KOPT-K1 (cell line): ENCODE data around the gene SPON1.
"Not testable (repeated sequence)": the region's sequence is repeated elsewhere in the genome, so short reads cannot be mapped to it uniquely, and the experiment has no call there.

Source experiments
- H3K27ac ChIP-seq: fragments of 200-600 bp; sonication (generic); 2 replicates; pipeline ENCODE4 v1.5.1; 2016; ENCODE audit warnings: antibody characterized with exemption, mild to moderate bottlenecking, low read depth, low read length; ENCODE audit not compliant: poor library complexity, severe bottlenecking
- H3K36me3 ChIP-seq: fragments of 200-600 bp; sonication (generic); 2 replicates; pipeline ENCODE4 v1.5.1; 2017; ENCODE audit warnings: antibody characterized with exemption, mild to moderate bottlenecking, low read length, moderate library complexity; ENCODE audit not compliant: insufficient read depth
- H3K9me3 ChIP-seq: fragments of 200-600 bp; sonication (generic); 2 replicates; pipeline ENCODE4 v1.5.1; 2017; ENCODE audit warnings: antibody characterized with exemption, low read length, mild to moderate bottlenecking; ENCODE audit not compliant: insufficient read depth, poor library complexity, severe bottlenecking

The SPON1 gene

GRCh38 chr11:13984616-13985450, 22.3 kb downstream of the SPON1 start:
- H3K36me3 ChIP-seq = no peaks in the 10 kb centered on the region
- H3K9me3 ChIP-seq = no peaks in the 10 kb centered on the region
- no peak overlapping the region for H3K27ac ChIP-seq

DNA sequence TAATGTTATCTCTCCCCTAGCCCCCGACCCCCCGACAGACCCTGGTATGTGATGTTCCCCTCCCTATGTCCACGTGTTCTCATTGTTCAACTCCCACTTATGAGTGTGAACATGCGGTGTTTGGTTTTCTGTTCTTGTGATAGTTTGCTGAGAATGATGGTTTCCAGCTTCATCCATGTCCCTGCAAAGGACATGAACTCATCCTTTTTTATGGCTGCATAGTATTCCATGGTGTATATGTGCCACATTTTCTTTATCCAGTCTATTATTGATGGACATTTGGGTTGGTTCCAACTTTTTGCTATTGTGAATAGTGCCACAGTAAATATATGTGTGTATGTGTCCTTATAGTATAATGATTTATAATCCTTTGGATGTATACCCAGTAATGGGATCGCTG, 24.2 kb downstream of the SPON1 start:
- H3K36me3 ChIP-seq, H3K27ac ChIP-seq, H3K9me3 ChIP-seq: not testable (repeated sequence)

GRCh38 chr11:13992158-13992856, 29.8 kb downstream of the SPON1 start:
- not testable (repeated sequence) for H3K36me3 ChIP-seq, H3K27ac ChIP-seq, H3K9me3 ChIP-seq

DNA sequence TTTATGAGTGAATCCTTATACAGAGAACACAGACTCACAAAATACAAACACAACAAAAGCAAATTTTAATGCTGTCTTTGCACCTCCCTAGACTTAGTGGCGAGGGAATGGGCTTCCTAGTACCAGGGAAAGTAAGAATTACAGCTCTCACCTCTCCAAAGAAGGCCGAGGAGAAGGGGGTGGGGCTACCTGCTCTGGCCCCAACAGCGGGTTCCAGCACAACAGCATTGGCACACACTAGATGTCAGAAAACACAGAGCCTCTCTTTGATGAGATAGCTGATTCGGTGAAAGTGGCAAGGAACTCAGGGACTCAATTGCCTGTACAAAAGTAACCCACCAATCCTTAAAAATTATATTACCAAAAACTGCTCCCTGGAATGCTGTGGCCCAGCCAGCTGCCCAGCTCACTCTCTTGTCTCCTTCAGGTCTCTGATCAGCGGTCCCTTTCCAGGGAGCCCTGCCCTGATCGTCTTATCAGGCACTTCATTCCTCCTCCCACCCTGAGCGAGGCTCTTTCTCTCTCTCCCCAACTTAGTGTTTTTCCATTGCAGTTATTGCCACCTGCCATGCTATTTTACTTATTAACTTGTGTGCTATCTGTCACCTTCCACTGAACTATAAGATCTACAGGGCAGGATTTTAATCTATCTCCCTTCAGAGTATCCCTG, 30.7 kb downstream of the SPON1 start:
- Histone ChIP-seq H3K9me3 (no peaks in the 10 kb centered on the region), H3K27ac (no peak overlapping the region), H3K36me3 (no peaks in the 10 kb centered on the region)

DNA sequence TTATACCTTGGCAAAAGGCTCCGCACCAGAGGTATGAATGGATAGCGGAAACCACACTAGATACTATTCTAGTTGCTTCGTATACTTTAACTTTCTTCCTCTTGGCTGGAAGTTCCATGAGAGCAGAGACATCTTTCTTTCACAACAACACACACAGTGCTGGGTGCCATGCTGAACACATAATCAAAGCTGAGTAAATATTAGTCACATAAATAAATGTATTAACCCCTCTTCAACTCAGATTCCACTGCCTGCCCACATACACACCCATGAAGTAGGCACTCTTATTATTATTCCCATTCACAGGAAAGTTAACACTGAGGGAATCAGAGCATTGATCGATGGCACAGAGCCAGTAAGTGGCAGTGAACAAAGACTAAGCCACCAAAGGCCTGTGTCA, 35.4 kb downstream of the SPON1 start:
- no peak overlapping the region for H3K27ac ChIP-seq
- H3K9me3 ChIP-seq = no peaks in the 10 kb centered on the region
- H3K36me3 ChIP-seq = no peaks in the 10 kb centered on the region

DNA sequence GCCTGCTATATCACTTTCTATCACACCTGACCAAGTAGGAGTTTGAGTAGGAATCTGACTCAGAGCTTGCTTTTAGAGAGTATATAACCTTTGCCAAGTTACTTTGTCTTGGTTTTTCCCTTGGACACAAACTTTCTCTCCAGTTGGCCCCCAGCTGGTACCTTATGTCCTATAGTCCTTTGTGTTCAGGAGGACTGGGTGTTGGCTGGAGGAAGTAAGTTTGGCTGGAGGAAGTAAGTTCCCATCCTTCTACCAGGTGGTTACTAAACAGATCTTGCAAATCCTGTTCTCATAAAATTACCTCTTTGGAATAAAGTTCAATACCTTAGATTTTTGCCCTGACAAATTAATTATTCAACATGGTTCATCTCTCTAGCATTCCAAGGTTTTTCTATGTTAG, 37.2 kb downstream of the SPON1 start:
- Histone ChIP-seq H3K36me3 (no peaks in the 10 kb centered on the region), H3K9me3 (no peaks in the 10 kb centered on the region), H3K27ac (no peak overlapping the region)

- Histone ChIP-seq H3K36me3 (no peaks in the 10 kb centered on the region), H3K9me3 (no peaks in the 10 kb centered on the region), H3K27ac (no peak overlapping the region)
Observed at GRCh38 chr11:14001597-14001996, 39.1 kb downstream of the SPON1 start.

- Histone ChIP-seq H3K27ac (no peak overlapping the region), H3K36me3 (no peaks in the 10 kb centered on the region), H3K9me3 (no peaks in the 10 kb centered on the region)
Observed at GRCh38 chr11:14007566-14007965, 45.0 kb downstream of the SPON1 start.

GRCh38 chr11:14010665-14011064, 48.1 kb downstream of the SPON1 start:
- H3K36me3 ChIP-seq = no peaks in the 10 kb centered on the region
- no peak overlapping the region for H3K27ac ChIP-seq
- no peaks in the 10 kb centered on the region for H3K9me3 ChIP-seq

DNA sequence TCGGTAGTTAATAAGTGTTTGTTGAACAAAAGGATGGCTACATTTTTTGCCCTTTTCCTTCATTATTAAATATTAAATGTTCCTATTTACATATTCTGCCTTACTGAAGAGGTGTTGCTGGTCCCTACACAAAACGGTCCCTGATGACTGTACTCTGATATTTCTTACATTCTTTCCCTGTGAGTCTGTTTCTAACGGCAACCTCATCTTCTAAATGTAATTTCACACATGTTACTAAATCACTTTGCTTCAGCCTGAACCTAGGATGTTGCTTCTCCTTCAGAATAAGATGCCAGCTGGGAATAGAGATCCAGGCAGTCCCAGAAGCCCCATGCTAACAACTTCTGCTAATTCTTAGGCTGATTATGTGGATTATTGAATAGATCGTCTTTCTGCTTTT, 50.3 kb downstream of the SPON1 start:
- no peaks in the 10 kb centered on the region for H3K36me3 ChIP-seq
- H3K27ac ChIP-seq = no peak overlapping the region

GRCh38 chr11:14015711-14016110, 53.2 kb downstream of the SPON1 start:
- no peaks in the 10 kb centered on the region for H3K36me3 ChIP-seq
- no peaks in the 10 kb centered on the region for H3K9me3 ChIP-seq
- H3K27ac ChIP-seq = no peak overlapping the region

More for the DNA sequence above, 50.3 kb downstream of the SPON1 start:
- H3K9me3 ChIP-seq = no peaks in the 10 kb centered on the region

DNA sequence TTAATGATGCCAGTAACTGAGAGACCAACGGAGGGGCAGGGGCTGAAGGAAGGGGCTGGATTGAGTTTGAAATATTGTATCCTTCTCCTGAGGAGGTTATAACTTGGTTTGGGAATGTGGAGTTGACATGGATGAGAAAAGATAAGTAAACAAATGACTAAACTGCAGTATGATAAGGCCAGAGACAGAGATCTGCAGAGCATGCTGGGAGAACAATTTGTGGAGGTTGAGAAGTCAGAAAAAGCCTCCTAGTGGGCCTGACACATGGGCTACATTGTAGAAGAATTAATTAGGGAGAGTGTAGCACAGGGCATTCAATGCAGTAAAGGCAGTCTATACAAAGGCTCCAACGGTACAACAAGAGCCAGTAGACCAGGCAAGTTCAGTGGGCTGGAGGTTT, 55.9 kb downstream of the SPON1 start:
- Histone ChIP-seq H3K9me3 (no peaks in the 10 kb centered on the region), H3K36me3 (no peaks in the 10 kb centered on the region), H3K27ac (no peak overlapping the region)

GRCh38 chr11:14021738-14022137, 59.2 kb downstream of the SPON1 start:
- no peaks in the 10 kb centered on the region for H3K9me3 ChIP-seq
- H3K27ac ChIP-seq = no peak overlapping the region
- H3K36me3 ChIP-seq = no peaks in the 10 kb centered on the region

DNA sequence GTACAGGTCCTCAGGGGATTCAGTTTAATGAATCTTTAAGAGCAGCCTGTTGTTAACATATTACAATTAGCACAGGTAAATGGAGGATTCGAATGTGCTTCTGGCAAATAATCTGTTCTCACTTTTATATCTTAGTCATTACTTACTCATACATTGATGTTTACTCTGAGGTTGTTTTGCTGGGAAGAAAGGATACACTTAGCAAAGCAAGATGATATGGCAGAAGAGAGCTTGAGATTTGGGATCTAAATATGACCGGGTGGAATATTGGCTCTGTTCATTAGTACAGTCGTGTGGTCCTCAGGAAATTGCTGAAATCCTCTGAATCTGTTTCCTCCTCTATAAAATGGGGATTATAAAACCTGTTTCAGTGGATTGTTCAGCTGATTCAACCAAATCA, 59.7 kb downstream of the SPON1 start:
- H3K9me3 ChIP-seq = no peaks in the 10 kb centered on the region
- H3K36me3 ChIP-seq = no peaks in the 10 kb centered on the region
- no peak overlapping the region for H3K27ac ChIP-seq

DNA sequence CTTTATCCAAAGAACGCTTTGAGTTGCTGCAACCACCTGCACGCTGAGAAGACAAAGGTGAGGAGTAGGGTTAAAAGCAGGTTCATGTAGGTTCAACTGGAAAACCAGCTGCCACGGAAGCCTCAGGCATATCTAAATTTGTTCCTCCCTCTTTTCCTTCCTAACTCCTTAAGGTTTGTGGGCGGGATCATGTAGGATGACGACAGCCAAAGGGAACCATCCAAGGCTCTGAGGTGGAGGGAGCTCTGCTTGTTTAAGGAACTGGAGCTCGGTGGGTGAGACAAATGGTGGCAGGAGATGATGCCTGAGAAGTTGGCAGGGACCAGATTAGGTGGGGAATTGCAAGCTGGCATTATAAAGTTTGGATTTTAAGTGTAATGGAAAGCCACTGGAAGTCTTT, 60.3 kb downstream of the SPON1 start:
- Histone ChIP-seq H3K36me3 (no peaks in the 10 kb centered on the region), H3K9me3 (no peaks in the 10 kb centered on the region), H3K27ac (no peak overlapping the region)
